Astrocyte (in vitro differentiated cells and primary cell): Measurements from ENCODE around the gene PTCRA. TPM values are rescaled to one million over a fixed set of nuclear protein-coding genes. Genes with fewer than 3 reads are reported as not detected.
A peak's percentile ranks its signal among the peaks of the same experiment; 100 is the strongest.

Experiments used
- DNase-seq: peaks from one replicate; pipeline ENCODE4 v3.0.0-alpha.2; 2010; ENCODE audit warnings: low read depth
- FAIRE-seq: peaks from 2 replicates; lab custom pipeline; 2011; peaks lifted over from hg19 to GRCh38; lab: Jason Lieb, UNC
- H2AFZ ChIP-seq: 2 replicates; pipeline ENCODE4 v1.6.0; 2012; ENCODE audit warnings: low read depth, low read length, inconsistent platforms
- H3K27ac ChIP-seq: 2 replicates; pipeline ENCODE4 v1.5.1; 2011; ENCODE audit warnings: low read depth, low read length, inconsistent platforms
- H3K27me3 ChIP-seq: 2 replicates; pipeline ENCODE4 v1.6.0; 2011; ENCODE audit warnings: low read length, inconsistent platforms; ENCODE audit not compliant: insufficient read depth
- H3K36me3 ChIP-seq: 2 replicates; pipeline ENCODE4 v1.5.1; 2011; ENCODE audit warnings: low read length, inconsistent platforms; ENCODE audit not compliant: insufficient read depth
- H3K4me1 ChIP-seq: 2 replicates; pipeline ENCODE4 v1.5.1; 2011; ENCODE audit warnings: low read length, inconsistent platforms; ENCODE audit not compliant: insufficient read depth
- H3K4me2 ChIP-seq: 2 replicates; pipeline ENCODE4 v1.6.0; 2012; ENCODE audit warnings: low read length, inconsistent platforms
- H3K4me3 ChIP-seq: 2 replicates; pipeline ENCODE4 v1.5.1; 2011; ENCODE audit warnings: low read depth, mild to moderate bottlenecking, low read length, inconsistent platforms; ENCODE audit not compliant: insufficient read depth
- H3K79me2 ChIP-seq: 2 replicates; pipeline ENCODE4 v1.6.0; 2012; ENCODE audit warnings: mild to moderate bottlenecking, low read length, inconsistent platforms; ENCODE audit not compliant: insufficient read depth
- H3K9ac ChIP-seq: 2 replicates; pipeline ENCODE4 v1.6.0; 2012; ENCODE audit warnings: mild to moderate bottlenecking, low read length, inconsistent platforms
- H3K9me3 ChIP-seq: 2 replicates; pipeline ENCODE4 v1.5.1; 2012; ENCODE audit warnings: low read depth, mild to moderate bottlenecking, low read length, inconsistent platforms; ENCODE audit not compliant: insufficient read depth
- H4K20me1 ChIP-seq: 2 replicates; pipeline ENCODE4 v1.6.0; 2012; ENCODE audit warnings: low read length, inconsistent platforms; ENCODE audit not compliant: insufficient read depth
- H3K27ac Mint-ChIP-seq: one replicate; pipeline ENCODE4 v1.8.0; 2021; ENCODE audit warnings: mild to moderate bottlenecking, mixed read lengths; ENCODE audit not compliant: unreplicated experiment
- H3K27me3 Mint-ChIP-seq: one replicate; pipeline ENCODE4 v1.8.0; 2021; ENCODE audit warnings: low read depth, mixed read lengths; ENCODE audit not compliant: unreplicated experiment
- H3K36me3 Mint-ChIP-seq: one replicate; pipeline ENCODE4 v1.8.0; 2021; ENCODE audit warnings: low read depth, mixed read lengths; ENCODE audit not compliant: unreplicated experiment
- H3K4me1 Mint-ChIP-seq: one replicate; pipeline ENCODE4 v1.8.0; 2021; ENCODE audit warnings: low read depth, mixed read lengths; ENCODE audit not compliant: unreplicated experiment
- H3K4me3 Mint-ChIP-seq: one replicate; pipeline ENCODE4 v1.8.0; 2021; ENCODE audit warnings: mild to moderate bottlenecking, moderate library complexity, mixed read lengths; ENCODE audit not compliant: unreplicated experiment
- H3K9me3 Mint-ChIP-seq: one replicate; pipeline ENCODE4 v1.8.0; 2021; ENCODE audit warnings: mild to moderate bottlenecking, mixed read lengths; ENCODE audit not compliant: unreplicated experiment
- CTCF ChIP-seq: IDR thresholded peaks from 2 replicates; pipeline ENCODE4 v1.5.1; 2011; ENCODE audit warnings: low read depth, mild to moderate bottlenecking, inconsistent platforms, low read length, moderate library complexity; ENCODE audit not compliant: insufficient read depth
- EZH2 ChIP-seq: IDR thresholded peaks from 2 replicates; pipeline ENCODE4 v1.6.1; 2012; ENCODE audit warnings: mild to moderate bottlenecking, low read length, inconsistent platforms; ENCODE audit not compliant: insufficient read depth
- total RNA-seq: library from RNA; stranded (reverse); gene quantifications from 2 replicates; pipeline ENCODE4 v1.2.1, GENCODE V29; 2021

The PTCRA gene
- total RNA-seq, 1 donor from 2014 or later: not detected

DNA sequence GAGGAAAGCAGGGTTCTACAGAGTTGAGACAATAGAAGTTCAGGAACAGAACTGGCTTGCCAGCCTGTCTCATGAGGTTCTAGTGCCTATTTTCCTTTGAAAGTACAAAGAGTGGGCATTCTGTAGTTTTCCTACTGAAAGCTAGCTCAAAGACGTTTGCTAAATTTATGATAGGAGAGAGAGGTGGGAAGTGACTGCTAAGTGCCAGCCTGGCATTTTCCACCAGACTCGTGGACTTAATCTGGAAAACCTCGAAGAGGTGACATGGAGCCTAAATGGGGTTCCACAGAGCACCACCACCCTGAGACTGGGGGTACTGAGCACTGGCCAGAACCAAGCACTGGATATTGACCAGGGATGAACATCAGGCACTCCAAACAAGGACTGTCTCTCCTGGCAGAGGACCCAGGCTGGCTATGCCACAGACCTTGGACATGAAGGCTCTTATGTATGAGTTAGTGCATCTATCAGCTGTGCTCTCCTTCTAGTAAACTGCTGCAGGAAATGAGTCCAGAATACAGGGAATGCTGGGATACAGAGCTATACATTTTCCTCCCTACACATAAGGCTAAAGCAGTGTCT lies 56.0 kb downstream of the PTCRA start:
- no peak overlapping the region for H2AFZ ChIP-seq
- H3K79me2 ChIP-seq: peaks cover under 1% of the 10 kb centered on the region
- H3K4me2 ChIP-seq: no peak overlapping the region
- peaks cover 9% of the 10 kb centered on the region for H4K20me1 ChIP-seq
- no peak overlapping the region for H3K27ac ChIP-seq
- no peak overlapping the region for H3K9ac ChIP-seq
- H3K36me3 ChIP-seq: no peaks in the 10 kb centered on the region
- no peaks in the 10 kb centered on the region for H3K9me3 ChIP-seq
- TF ChIP-seq EZH2: no peak
- no peak for TF ChIP-seq CTCF
- Mint-ChIP-seq H3K27me3 (no peaks in the 10 kb centered on the region), H3K36me3 (peaks cover 15% of the 10 kb centered on the region), H3K9me3 (no peaks in the 10 kb centered on the region), H3K4me3 (no peak overlapping the region), H3K27ac (peak overlapping the region; percentile 81), H3K4me1 (peaks cover 12% of the 10 kb centered on the region)
- H3K4me1 ChIP-seq: peaks cover 6% of the 10 kb centered on the region
- no peaks in the 10 kb centered on the region for H3K27me3 ChIP-seq
- DNase-seq: no peak
- no peak overlapping the region for H3K4me3 ChIP-seq
- FAIRE-seq: no peak

- Histone ChIP-seq H3K4me2 (no peak overlapping the region), H3K27ac (no peak overlapping the region), H3K9ac (no peak overlapping the region), H2AFZ (no peak overlapping the region), H3K36me3 (no peaks in the 10 kb centered on the region), H4K20me1 (peaks cover 14% of the 10 kb centered on the region), H3K4me1 (peaks cover 9% of the 10 kb centered on the region), H3K79me2 (peaks cover 19% of the 10 kb centered on the region), H3K9me3 (no peaks in the 10 kb centered on the region), H3K27me3 (no peaks in the 10 kb centered on the region), H3K4me3 (no peak overlapping the region)
- TF ChIP-seq CTCF (no peak), EZH2 (no peak)
- H3K27me3 Mint-ChIP-seq: no peaks in the 10 kb centered on the region
- H3K4me3 Mint-ChIP-seq: no peak overlapping the region
- no peak for FAIRE-seq
- peaks cover 14% of the 10 kb centered on the region for H3K4me1 Mint-ChIP-seq
- H3K27ac Mint-ChIP-seq: no peak overlapping the region
- DNase-seq: no peak
- no peaks in the 10 kb centered on the region for H3K9me3 Mint-ChIP-seq
- H3K36me3 Mint-ChIP-seq: peaks cover 14% of the 10 kb centered on the region
These were observed 58.1 kb downstream of the PTCRA start for GRCh38 chr6:42973926-42974325.

GRCh38 chr6:42974919-42975505 lies 59.2 kb downstream of the PTCRA start:
- Histone ChIP-seq H3K4me3 (no peak overlapping the region), H3K4me1 (peaks cover 16% of the 10 kb centered on the region), H3K9ac (no peak overlapping the region), H2AFZ (no peak overlapping the region), H3K4me2 (no peak overlapping the region), H3K27ac (no peak overlapping the region), H3K79me2 (peaks cover 24% of the 10 kb centered on the region), H3K27me3 (no peaks in the 10 kb centered on the region), H3K36me3 (no peaks in the 10 kb centered on the region), H4K20me1 (peaks cover 14% of the 10 kb centered on the region), H3K9me3 (no peaks in the 10 kb centered on the region)
- DNase-seq: no peak
- Mint-ChIP-seq H3K4me1 (peaks cover 23% of the 10 kb centered on the region), H3K27me3 (no peaks in the 10 kb centered on the region), H3K36me3 (peaks cover 10% of the 10 kb centered on the region), H3K27ac (no peak overlapping the region), H3K4me3 (no peak overlapping the region), H3K9me3 (no peaks in the 10 kb centered on the region)
- TF ChIP-seq CTCF: no peak
- no peak for TF ChIP-seq EZH2
- no peak for FAIRE-seq
